Measurements from ENCODE around the gene CCBE1.
"Not testable (repeated sequence)": the region's sequence is repeated elsewhere in the genome, so short reads cannot be mapped to it uniquely, and the experiment has no call there.

CCBE1 gene

GRCh38 chr18:59672235-59672711 lies 24.9 kb downstream of the CCBE1 start:
- H3K27ac ChIP-seq (ENCODE audit: poor library complexity, severe bottlenecking) = no peak overlapping the region
- no peaks in the 10 kb centered on the region for H3K4me1 ChIP-seq (ENCODE audit: insufficient read depth, poor library complexity, severe bottlenecking)
- no peak for DNase-seq (ENCODE audit: low spot score)
- no peak overlapping the region for H3K4me3 ChIP-seq (ENCODE audit: severe bottlenecking)
- no peaks in the 10 kb centered on the region for H3K27me3 ChIP-seq (ENCODE audit: insufficient read depth, poor library complexity, severe bottlenecking)
- TF ChIP-seq CTCF (IDR thresholded peaks at IDR 0.05; ENCODE audit: poor library complexity, severe bottlenecking) = no peak
- no peaks in the 10 kb centered on the region for H3K9me3 ChIP-seq (ENCODE audit: severe bottlenecking)
- ATAC-seq (ENCODE audit: low read depth) = no peak
- peaks cover 5% of the 10 kb centered on the region; the same call in 1 of the 2 replicates for H3K36me3 ChIP-seq (ENCODE audit: low read depth)

GRCh38 chr18:59671551-59671950 lies 25.7 kb downstream of the CCBE1 start:
- no peaks in the 10 kb centered on the region for H3K9me3 ChIP-seq (ENCODE audit: severe bottlenecking)
- H3K4me1 ChIP-seq (ENCODE audit: insufficient read depth, poor library complexity, severe bottlenecking) = no peaks in the 10 kb centered on the region
- no peak for TF ChIP-seq CTCF (IDR thresholded peaks at IDR 0.05; ENCODE audit: poor library complexity, severe bottlenecking)
- DNase-seq (ENCODE audit: low spot score) (no peak), ATAC-seq (ENCODE audit: low read depth) (no peak)
- H3K27ac ChIP-seq (ENCODE audit: poor library complexity, severe bottlenecking) = no peak overlapping the region
- no peaks in the 10 kb centered on the region for H3K27me3 ChIP-seq (ENCODE audit: insufficient read depth, poor library complexity, severe bottlenecking)
- peaks cover 5% of the 10 kb centered on the region; the same call in 1 of the 2 replicates for H3K36me3 ChIP-seq (ENCODE audit: low read depth)
- H3K4me3 ChIP-seq (ENCODE audit: severe bottlenecking) = no peak overlapping the region

GRCh38 chr18:59669872-59670657 lies 27.2 kb downstream of the CCBE1 start:
- H3K27ac ChIP-seq (ENCODE audit: poor library complexity, severe bottlenecking) = no peak overlapping the region
- TF ChIP-seq CTCF (IDR thresholded peaks at IDR 0.05; ENCODE audit: poor library complexity, severe bottlenecking) = no peak
- no peak for DNase-seq (ENCODE audit: low spot score)
- H3K36me3 ChIP-seq (ENCODE audit: low read depth) = peaks cover 5% of the 10 kb centered on the region; the same call in 1 of the 2 replicates
- no peak overlapping the region for H3K4me3 ChIP-seq (ENCODE audit: severe bottlenecking)
- H3K27me3 ChIP-seq (ENCODE audit: insufficient read depth, poor library complexity, severe bottlenecking) = no peaks in the 10 kb centered on the region
- no peak for ATAC-seq (ENCODE audit: low read depth)
- H3K4me1 ChIP-seq (ENCODE audit: insufficient read depth, poor library complexity, severe bottlenecking) = no peaks in the 10 kb centered on the region
- H3K9me3 ChIP-seq (ENCODE audit: severe bottlenecking) = no peaks in the 10 kb centered on the region

- ATAC-seq (ENCODE audit: low read depth) (no peak), DNase-seq (ENCODE audit: low spot score) (no peak)
- no peaks in the 10 kb centered on the region for H3K27me3 ChIP-seq (ENCODE audit: insufficient read depth, poor library complexity, severe bottlenecking)
- H3K4me1 ChIP-seq (ENCODE audit: insufficient read depth, poor library complexity, severe bottlenecking) = peaks cover 13% of the 10 kb centered on the region
- no peaks in the 10 kb centered on the region for H3K9me3 ChIP-seq (ENCODE audit: severe bottlenecking)
- H3K36me3 ChIP-seq (ENCODE audit: low read depth) = no peaks in the 10 kb centered on the region
- H3K27ac ChIP-seq (ENCODE audit: poor library complexity, severe bottlenecking) = no peak overlapping the region
- H3K4me3 ChIP-seq (ENCODE audit: severe bottlenecking) = no peak overlapping the region
- no peak for TF ChIP-seq CTCF (IDR thresholded peaks at IDR 0.05; ENCODE audit: poor library complexity, severe bottlenecking)
These were observed 29.7 kb downstream of the CCBE1 start for GRCh38 chr18:59667488-59667887.

DNA sequence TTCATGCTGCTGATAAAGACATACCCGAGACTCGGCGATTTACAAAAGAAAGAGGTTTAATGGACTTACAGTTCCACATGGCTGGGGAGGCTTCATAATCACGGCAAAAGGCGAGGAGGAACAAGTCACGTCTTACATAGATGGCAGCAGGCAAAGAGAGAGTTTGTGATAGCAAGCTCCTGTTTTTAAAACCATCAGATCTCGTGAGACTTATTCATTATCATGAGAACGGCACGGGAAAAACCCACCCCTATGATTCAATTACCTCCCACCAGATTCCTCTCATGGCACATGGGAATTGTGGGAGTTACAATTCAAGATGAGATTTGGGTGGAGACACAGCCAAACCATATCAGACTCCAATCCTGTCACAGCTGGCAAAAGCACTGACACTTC lies 31.2 kb downstream of the CCBE1 start:
- not testable (repeated sequence) for DNase-seq (ENCODE audit: low spot score); H3K27ac ChIP-seq (ENCODE audit: poor library complexity, severe bottlenecking); H3K36me3 ChIP-seq (ENCODE audit: low read depth); H3K4me3 ChIP-seq (ENCODE audit: severe bottlenecking); H3K27me3 ChIP-seq (ENCODE audit: insufficient read depth, poor library complexity, severe bottlenecking); ATAC-seq (ENCODE audit: low read depth); H3K9me3 ChIP-seq (ENCODE audit: severe bottlenecking)
- peaks cover 26% of the 10 kb centered on the region for H3K4me1 ChIP-seq (ENCODE audit: insufficient read depth, poor library complexity, severe bottlenecking)

All from RWPE2 (cell line).